NT2/D1 (cell line): ENCODE data around the gene ERBB4.

Experiments
- SUZ12 ChIP-seq: IDR thresholded peaks from 2 replicates; pipeline ENCODE4 v1.6.1; 2011; ENCODE audit not compliant: insufficient read length, insufficient read depth; ENCODE audit errors: extremely low read depth
- YY1 ChIP-seq: IDR thresholded peaks from 2 replicates; pipeline ENCODE4 v1.6.1; 2011; ENCODE audit not compliant: insufficient read length, insufficient read depth
- ZNF274 ChIP-seq: IDR thresholded peaks from 2 replicates; pipeline ENCODE4 v1.6.1; 2011; ENCODE audit warnings: mild to moderate bottlenecking, low read depth, low read length

DNA sequence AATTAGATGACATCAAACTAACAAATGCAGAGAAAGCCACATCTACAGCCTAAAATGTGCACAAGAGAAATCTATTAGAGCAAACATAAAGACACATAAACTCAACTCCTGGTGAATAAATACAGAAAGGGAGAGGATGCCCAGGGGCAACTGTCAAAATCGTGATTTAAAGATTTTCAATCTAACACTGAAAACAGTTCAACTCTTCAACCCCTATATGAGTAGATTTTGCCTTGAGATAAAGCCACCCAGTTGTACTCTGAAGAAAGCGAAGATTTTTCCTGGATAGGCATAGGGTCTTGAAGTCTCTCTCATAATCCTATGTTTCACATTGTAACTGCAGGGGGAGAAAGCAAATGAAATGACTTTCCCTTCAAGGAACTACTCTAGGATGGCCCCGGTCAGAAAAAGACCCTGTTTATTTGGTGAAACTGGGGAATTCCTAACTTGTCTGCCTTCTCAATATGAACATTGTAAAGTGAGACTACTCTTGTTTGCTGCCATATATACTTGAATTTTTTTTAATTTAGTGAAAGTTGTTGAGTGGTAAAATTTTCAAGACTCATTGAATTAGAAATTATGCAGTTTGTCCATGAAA lies 226.7 kb downstream of the ERBB4 start:
- no peak for TF ChIP-seq ZNF274
- no peak for TF ChIP-seq YY1
- TF ChIP-seq SUZ12 = no peak
